Common myeloid progenitor, CD34-positive (primary cell): ENCODE results near the gene TARP.

Source experiments
- CTCF ChIA-PET: fragments of 350-600 bp; sonication (Branson Sonifier 250); formaldehyde crosslinking; loops from one replicate; lab custom pipeline; 2021; ENCODE audit warnings: antibody characterized with exemption; lab: Charles Lee
- POLR2A ChIA-PET: fragments of 350-600 bp; sonication (Branson Sonifier 250); formaldehyde crosslinking; loops from one replicate; lab custom pipeline; 2021; ENCODE audit warnings: antibody characterized with exemption; lab: Charles Lee
- DNase-seq, 3 donors: peaks; one replicate each; pipeline versions ENCODE4 v3.0.0 to v3.0.0-alpha.2; 2013
- H3K27ac ChIP-seq, 2 experiments: 1 replicate in 1 of 2; 2 replicates in 1 of 2; pipeline ENCODE4 v1.7.0; 2013; ENCODE audit warnings: inconsistent platforms in 2 of 2, low read length in 2 of 2, mild to moderate bottlenecking in 2 of 2, low read depth in 1 of 2, moderate library complexity in 1 of 2; ENCODE audit not compliant: severe bottlenecking in 2 of 2, insufficient read depth in 1 of 2, poor library complexity in 1 of 2
- H3K27me3 ChIP-seq, 5 experiments: replicated peaks in 2 of 5; 1 replicate in 3 of 5; 2 replicates in 2 of 5; pipeline versions ENCODE4 v1.6.1 to v1.7.0; 2013; ENCODE audit warnings: low read length in 4 of 5, mild to moderate bottlenecking in 2 of 5, moderate library complexity in 2 of 5, inconsistent platforms in 1 of 5; ENCODE audit not compliant: insufficient read depth in 5 of 5, control insufficient read depth in 4 of 5
- H3K36me3 ChIP-seq, 4 experiments: 1 replicate in 2 of 4; 2 replicates in 2 of 4; pipeline versions ENCODE4 v1.6.1 to v1.7.0; 2013; ENCODE audit warnings: low read length in 3 of 4, control low read depth in 1 of 4, mild to moderate bottlenecking in 1 of 4; ENCODE audit not compliant: control insufficient read depth in 4 of 4, insufficient read depth in 4 of 4
- H3K4me1 ChIP-seq, 4 experiments: 1 replicate in 3 of 4; 2 replicates in 1 of 4; pipeline versions ENCODE4 v1.6.1 to v1.7.1; 2013; ENCODE audit warnings: low read length in 3 of 4, mild to moderate bottlenecking in 3 of 4, control low read depth in 1 of 4, inconsistent platforms in 1 of 4, moderate library complexity in 1 of 4; ENCODE audit not compliant: control insufficient read depth in 4 of 4, insufficient read depth in 4 of 4; ENCODE audit errors: control extremely low read depth in 1 of 4
- H3K4me3 ChIP-seq, 7 experiments: 1 replicate in 4 of 7; 2 replicates in 3 of 7; pipeline versions ENCODE4 v1.5.1 to v1.7.0; 2013; ENCODE audit warnings: mild to moderate bottlenecking in 7 of 7, low read length in 6 of 7, moderate library complexity in 6 of 7, inconsistent platforms in 2 of 7, low read depth in 2 of 7, control low read depth in 1 of 7; ENCODE audit not compliant: insufficient read depth in 4 of 7, control insufficient read depth in 1 of 7; ENCODE audit errors: extremely low read depth in 1 of 7
- H3K9me3 ChIP-seq, 5 experiments: 1 replicate in 4 of 5; 2 replicates in 1 of 5; pipeline versions ENCODE4 v1.6.1 to v1.7.1; 2013; ENCODE audit warnings: low read length in 4 of 5, mild to moderate bottlenecking in 2 of 5, inconsistent platforms in 1 of 5, low read depth in 1 of 5, moderate library complexity in 1 of 5; ENCODE audit not compliant: control insufficient read depth in 4 of 5, insufficient read depth in 2 of 5; ENCODE audit errors: control extremely low read depth in 1 of 5
- WGBS: methylation state at CpG from one replicate; pipeline ENCODE4 v1.1.5; 2013; ENCODE audit not compliant: insufficient coverage; 5-methylcytosine and 5-hydroxymethylcytosine counted together

Gene TARP

GRCh38 chr7:38306914-38307313 lies 33.5 kb upstream of the TARP start:
- Histone ChIP-seq H3K4me1 (peaks cover 12 to 45% (median 21%) of the 10 kb centered on the region in 4 experiments), H3K27me3 (no peaks in the 10 kb centered on the region), H3K36me3 (no peaks in the 10 kb centered on the region), H3K4me3 (no peak overlapping the region), H3K27ac (no peak overlapping the region), H3K9me3 (peaks cover 0 to 3% (median 0%) of the 10 kb centered on the region in 5 experiments)
- DNase-seq: peak in 2 of 3 donors; percentile 35 to 36
- 63% methylated on average over 2 of the region's 2 CpGs for WGBS
- ChIA-PET POLR2A (interaction anchor here (0.5 kb wide), 1 partner anchor 27 kb away, joined by 3 read pairs; no protein-coding TSS in a partner anchor), CTCF (interaction anchor here (3.2 to 4.2 kb wide), 2 partner anchors 10 to 91 kb away, joined by 10 to 13 read pairs; no protein-coding TSS in a partner anchor)

GRCh38 chr7:38306171-38306570 lies 32.7 kb upstream of the TARP start:
- DNase-seq: no peak
- Histone ChIP-seq H3K36me3 (no peaks in the 10 kb centered on the region), H3K4me3 (no peak overlapping the region), H3K27me3 (no peaks in the 10 kb centered on the region), H3K9me3 (peaks cover 0 to 3% (median 0%) of the 10 kb centered on the region in 5 experiments), H3K4me1 (peaks cover 12 to 39% (median 15%) of the 10 kb centered on the region in 4 experiments), H3K27ac (no peak overlapping the region)
- ChIA-PET CTCF (interaction anchor here (1.8 to 4.2 kb wide), 2 partner anchors 29 to 90 kb away, joined by 4 to 13 read pairs; no protein-coding TSS in a partner anchor), POLR2A (interaction anchor here (0.6 kb wide), 1 partner anchor 83 kb away, joined by 3 read pairs; no protein-coding TSS in a partner anchor)
- WGBS: no CpG with 5 or more reads among the region's 3 CpGs

- Histone ChIP-seq H3K4me3 (no peak overlapping the region), H3K4me1 (peaks cover 0 to 18% (median 0%) of the 10 kb centered on the region in 4 experiments), H3K36me3 (no peaks in the 10 kb centered on the region), H3K27ac (no peak overlapping the region), H3K9me3 (peaks cover 0 to 3% (median 0%) of the 10 kb centered on the region in 5 experiments), H3K27me3 (no peaks in the 10 kb centered on the region)
- POLR2A ChIA-PET: no interaction called here
- no peak for DNase-seq
- WGBS: 100% methylated on average over 1 of the region's 2 CpGs
- CTCF ChIA-PET: interaction anchor here (0.8 kb wide), 1 partner anchor 15 kb away, joined by 3 read pairs; no protein-coding TSS in a partner anchor
Measured at GRCh38 chr7:38303866-38304265, 30.4 kb upstream of the TARP start.

- no peak overlapping the region for H3K4me3 ChIP-seq
- no peaks in the 10 kb centered on the region for H3K36me3 ChIP-seq
- WGBS: 89% methylated on average over 6 of the region's 8 CpGs
- H3K4me1 ChIP-seq: peaks cover 0 to 4% (median 0%) of the 10 kb centered on the region in 4 experiments
- H3K27ac ChIP-seq: no peak overlapping the region
- H3K27me3 ChIP-seq: no peaks in the 10 kb centered on the region
- no peaks in the 10 kb centered on the region for H3K9me3 ChIP-seq
- ChIA-PET POLR2A (no interaction called here), CTCF (interaction anchor here (1.1 to 1.7 kb wide), 4 partner anchors 12 to 84 kb away, joined by 3 to 7 read pairs (median 4); no protein-coding TSS in a partner anchor)
- no peak for DNase-seq
Measured at GRCh38 chr7:38300175-38300574, 26.7 kb upstream of the TARP start.

- H3K36me3 ChIP-seq: no peaks in the 10 kb centered on the region
- no peaks in the 10 kb centered on the region for H3K9me3 ChIP-seq
- no peak overlapping the region for H3K27ac ChIP-seq
- ChIA-PET POLR2A (no interaction called here), CTCF (interaction anchor here (1.2 to 1.7 kb wide), 4 partner anchors 9 to 70 kb away, joined by 4 to 7 read pairs (median 4); no protein-coding TSS in a partner anchor)
- peaks cover 0 to 4% (median 0%) of the 10 kb centered on the region in 4 experiments for H3K4me1 ChIP-seq
- H3K27me3 ChIP-seq: no peaks in the 10 kb centered on the region
- no peak overlapping the region for H3K4me3 ChIP-seq
- DNase-seq: no peak
- WGBS: 92% methylated on average over 8 of the region's 9 CpGs
Measured at GRCh38 chr7:38299275-38299931, 26.0 kb upstream of the TARP start.

- DNase-seq: no peak
- ChIA-PET CTCF (interaction anchor here (0.9 to 2.5 kb wide), 2 partner anchors 12 to 73 kb away, joined by 4 to 10 read pairs; no protein-coding TSS in a partner anchor), POLR2A (no interaction called here)
- H3K27ac ChIP-seq: no peak overlapping the region
- peaks cover 0 to 4% (median 0%) of the 10 kb centered on the region in 4 experiments for H3K4me1 ChIP-seq
- no peaks in the 10 kb centered on the region for H3K9me3 ChIP-seq
- H3K4me3 ChIP-seq: no peak overlapping the region
- 97% methylated on average over 4 of the region's 5 CpGs for WGBS
- no peaks in the 10 kb centered on the region for H3K27me3 ChIP-seq
- H3K36me3 ChIP-seq: no peaks in the 10 kb centered on the region
Measured at GRCh38 chr7:38296059-38296857, 22.8 kb upstream of the TARP start.
